H1 (cell line): ENCODE results near the gene CHCHD3. TPM values are rescaled to one million over a fixed set of nuclear protein-coding genes. Genes with fewer than 3 reads are reported as not detected.

Experiments
- ATF3 ChIP-seq: IDR thresholded peaks from 2 replicates; pipeline ENCODE4 v1.6.1; 2011; ENCODE audit warnings: low read depth, mild to moderate bottlenecking, low read length; ENCODE audit not compliant: insufficient read depth
- HDAC6 ChIP-seq: IDR thresholded peaks from one replicate; pipeline ENCODE4 v1.7.1; 2012; ENCODE audit warnings: low read depth, mild to moderate bottlenecking, inconsistent platforms, low read length, moderate library complexity
- polyA plus RNA-seq, 7 experiments: library from polyadenylated mRNA; depleted of rRNA in 3 of 7; stranded (reverse) in 5 of 7; unstranded in 2 of 7; fragments of >200 nt in 5 of 7; fragments of 200-250 nt in 2 of 7; gene quantifications; 1 replicate in 5 of 7; 2 replicates in 1 of 7; 4 replicates in 1 of 7; pipeline versions ENCODE4 v1.2.1 to v1.2.3, GENCODE V29; 2011 to 2013; ENCODE audit warnings: missing spikeins in 2 of 7, mixed read lengths in 2 of 7
- total RNA-seq: library from RNA; stranded (reverse); fragmentation: NEBNext Ultra II Directional; extraction: Animal tissue kit (Norgen Biotek cat#: 25700); gene quantifications from 2 replicates; pipeline ENCODE4 v1.2.1, GENCODE V29; 2021

The CHCHD3 gene
- total and polyA plus RNA-seq, 2 of the 8 experiments (the other 6 are each of a cell fraction or from before 2014, with no cell fraction given), result 42.9 to 137 TPM

- TF ChIP-seq HDAC6 (no peak), ATF3 (no peak)
Measured at GRCh38 chr7:132768099-132768498, 313.8 kb downstream of the CHCHD3 start (continued).
